ENCODE results near the gene SMAP2. TPM values are rescaled to one million over a fixed set of nuclear protein-coding genes. Genes with fewer than 3 reads are reported as not detected.

The SMAP2 gene
- total RNA-seq, 1 experiment from 2014 or later: 35.1 TPM

Other genes starting within 250 kb of the SMAP2 start
- gene RLF, start 212.3 kb upstream of the SMAP2 start, total RNA-seq (2014; rRNA removed): 15.6 and 15.7 TPM in 2 replicates
- not detected in 2 replicates for gene TMCO2, start 125.8 kb upstream of the SMAP2 start, total RNA-seq (2014; rRNA removed)
- gene ZMPSTE24, start 115.5 kb upstream of the SMAP2 start, total RNA-seq (2014; rRNA removed): 53.0 and 56.5 TPM in 2 replicates
- gene COL9A2, start 56.4 kb upstream of the SMAP2 start, total RNA-seq (2014; rRNA removed): not detected in 2 replicates
- 4.9 and 6.8 TPM in 2 replicates for gene ZFP69B, start 76.7 kb downstream of the SMAP2 start, total RNA-seq (2014; rRNA removed)
- gene ZFP69, start 103.6 kb downstream of the SMAP2 start, total RNA-seq (2014; rRNA removed): 1.2 and 2.2 TPM in 2 replicates
- gene EXO5, start 135.0 kb downstream of the SMAP2 start, total RNA-seq (2014; rRNA removed): 16.5 and 18.4 TPM in 2 replicates
- 4.8 and 7.5 TPM in 2 replicates for gene ZNF684, start 157.9 kb downstream of the SMAP2 start, total RNA-seq (2014; rRNA removed)